Right hindlimb (tissue), 1 donor: ENCODE data around the gene GRIK3.
A peak's percentile ranks its signal among the peaks of the same experiment; 100 is the strongest.
"Not testable (repeated sequence)": the region's sequence is repeated elsewhere in the genome, so short reads cannot be mapped to it uniquely, and the experiment has no call there.

Experiments
- DNase-seq: peaks from one replicate; pipeline ENCODE4 v3.0.0-alpha.2; 2018

Gene GRIK3

GRCh38 chr1:37034121-37035013 is at the start of gene GRIK3:
Gene GRIK3 (minus strand): TSS chr1:37034515. CDS start chr1:37034108, 407 bp downstream.
- DNase-seq: peak; percentile 33

GRCh38 chr1:37084013-37084412 is 49.7 kb upstream of the GRIK3 start:
- DNase-seq: no peak

GRCh38 chr1:37083603-37084002 is 49.3 kb upstream of the GRIK3 start:
- no peak for DNase-seq

- not testable (repeated sequence) for DNase-seq
Observed at GRCh38 chr1:37080296-37080986, 46.1 kb upstream of the GRIK3 start.

- DNase-seq: no peak
Observed at GRCh38 chr1:37078866-37079265, 44.6 kb upstream of the GRIK3 start.

- no peak for DNase-seq
Observed at GRCh38 chr1:37076168-37076567, 41.9 kb upstream of the GRIK3 start.

GRCh38 chr1:37073854-37074379 is 39.6 kb upstream of the GRIK3 start:
- no peak for DNase-seq

GRCh38 chr1:37073152-37073853 is 39.0 kb upstream of the GRIK3 start:
- no peak for DNase-seq

- DNase-seq: no peak
Observed at GRCh38 chr1:37071829-37072228, 37.5 kb upstream of the GRIK3 start.

- no peak for DNase-seq
Observed at GRCh38 chr1:37070126-37070525, 35.8 kb upstream of the GRIK3 start.

GRCh38 chr1:37069406-37069805 is 35.1 kb upstream of the GRIK3 start:
- DNase-seq: no peak

- no peak for DNase-seq
Observed at GRCh38 chr1:37068897-37069296, 34.6 kb upstream of the GRIK3 start.

GRCh38 chr1:37068260-37068659 is 33.9 kb upstream of the GRIK3 start:
- DNase-seq: no peak

GRCh38 chr1:37064039-37064438 is 29.7 kb upstream of the GRIK3 start:
- no peak for DNase-seq

- no peak for DNase-seq
Observed at GRCh38 chr1:37059346-37059745, 25.0 kb upstream of the GRIK3 start.

GRCh38 chr1:37058424-37058988 is 24.2 kb upstream of the GRIK3 start:
- no peak for DNase-seq

- DNase-seq: peak; percentile 41
Observed at GRCh38 chr1:37056325-37056724, 22.0 kb upstream of the GRIK3 start.

- no peak for DNase-seq
Observed at GRCh38 chr1:37055631-37056030, 21.3 kb upstream of the GRIK3 start.

GRCh38 chr1:37053173-37053572 is 18.9 kb upstream of the GRIK3 start:
- DNase-seq: no peak

GRCh38 chr1:37052120-37052519 is 17.8 kb upstream of the GRIK3 start:
- no peak for DNase-seq

GRCh38 chr1:37051346-37051745 is 17.0 kb upstream of the GRIK3 start:
- DNase-seq: no peak

- peak; percentile 19 for DNase-seq
Observed at GRCh38 chr1:37047542-37047941, 13.2 kb upstream of the GRIK3 start.

- DNase-seq: no peak
Observed at GRCh38 chr1:37043101-37043500, 8.8 kb upstream of the GRIK3 start.
